Progenitor cell of endocrine pancreas (in vitro differentiated cells): ENCODE data around the gene CNIH1. TPM values are rescaled to one million over a fixed set of nuclear protein-coding genes. Genes with fewer than 3 reads are reported as not detected.

Experiments used
- DNase-seq: peaks from one replicate; pipeline ENCODE4 v3.0.0; 2021; ENCODE audit warnings: low spot score; ENCODE audit not compliant: unreplicated experiment
- H3K27ac Mint-ChIP-seq: 2 replicates; pipeline ENCODE4 v1.8.0; 2021; ENCODE audit warnings: mild to moderate bottlenecking, moderate library complexity, mixed read lengths
- H3K27me3 Mint-ChIP-seq: 2 replicates; pipeline ENCODE4 v1.8.0; 2021; ENCODE audit warnings: mixed read lengths
- H3K36me3 Mint-ChIP-seq: 2 replicates; pipeline ENCODE4 v1.8.0; 2022; ENCODE audit warnings: mixed read lengths; ENCODE audit not compliant: insufficient read depth
- H3K4me1 Mint-ChIP-seq: 2 replicates; pipeline ENCODE4 v1.8.0; 2021; ENCODE audit warnings: low read depth, mixed read lengths
- H3K4me3 Mint-ChIP-seq: 2 replicates; pipeline ENCODE4 v1.8.0; 2021; ENCODE audit warnings: low read depth, mild to moderate bottlenecking, moderate library complexity, mixed read lengths
- H3K9me3 Mint-ChIP-seq: 2 replicates; pipeline ENCODE4 v1.8.0; 2021; ENCODE audit warnings: low read depth, mixed read lengths
- CTCF ChIP-seq: fragments of 200-600 bp; sonication (generic); IDR thresholded peaks from one replicate; pipeline ENCODE4 v1.5.0; 2021; ENCODE audit warnings: antibody characterized with exemption, mild to moderate bottlenecking; ENCODE audit not compliant: unreplicated experiment
- total RNA-seq: library from RNA; stranded (reverse); gene quantifications from 2 replicates; pipeline ENCODE4 v1.2.1, GENCODE V29; 2021

Gene CNIH1
- total RNA-seq, 1 donor from 2014 or later = 106 TPM

GRCh38 chr14:54425537-54426274 is 15.5 kb downstream of the CNIH1 start:
- Mint-ChIP-seq H3K27ac (no peak overlapping the region), H3K9me3 (no peaks in the 10 kb centered on the region)

GRCh38 chr14:54425068-54425467 is 16.1 kb downstream of the CNIH1 start:
- no peak for DNase-seq
- H3K27me3 Mint-ChIP-seq = no peaks in the 10 kb centered on the region
- H3K4me1 Mint-ChIP-seq = peaks cover 19% of the 10 kb centered on the region
- no peak overlapping the region for H3K27ac Mint-ChIP-seq
- TF ChIP-seq CTCF = no peak
- H3K36me3 Mint-ChIP-seq = peaks cover 7% of the 10 kb centered on the region
- no peak overlapping the region for H3K4me3 Mint-ChIP-seq
- no peaks in the 10 kb centered on the region for H3K9me3 Mint-ChIP-seq

More at GRCh38 chr14:54425537-54426274, 15.5 kb downstream of the CNIH1 start:
- TF ChIP-seq CTCF = no peak
- peaks cover 17% of the 10 kb centered on the region for H3K4me1 Mint-ChIP-seq
- H3K4me3 Mint-ChIP-seq = no peak overlapping the region
- H3K27me3 Mint-ChIP-seq = no peaks in the 10 kb centered on the region
- H3K36me3 Mint-ChIP-seq = peaks cover 10% of the 10 kb centered on the region
- no peak for DNase-seq

GRCh38 chr14:54424479-54424901 is 16.7 kb downstream of the CNIH1 start:
- Mint-ChIP-seq H3K4me1 (peaks cover 19% of the 10 kb centered on the region), H3K27me3 (no peaks in the 10 kb centered on the region), H3K27ac (no peak overlapping the region), H3K9me3 (no peaks in the 10 kb centered on the region), H3K4me3 (no peak overlapping the region), H3K36me3 (peaks cover 7% of the 10 kb centered on the region)
- DNase-seq = no peak
- no peak for TF ChIP-seq CTCF

- DNase-seq = no peak
- Mint-ChIP-seq H3K4me1 (peaks cover 19% of the 10 kb centered on the region), H3K9me3 (no peaks in the 10 kb centered on the region), H3K27ac (no peak overlapping the region), H3K27me3 (no peaks in the 10 kb centered on the region), H3K36me3 (peaks cover 5% of the 10 kb centered on the region), H3K4me3 (no peak overlapping the region)
- no peak for TF ChIP-seq CTCF
Observed at GRCh38 chr14:54423991-54424390, 17.2 kb downstream of the CNIH1 start.

- Mint-ChIP-seq H3K9me3 (no peaks in the 10 kb centered on the region), H3K4me1 (peaks cover 14% of the 10 kb centered on the region), H3K27ac (peak overlapping the region; percentile 19), H3K4me3 (no peak overlapping the region), H3K36me3 (peaks cover 3% of the 10 kb centered on the region), H3K27me3 (no peaks in the 10 kb centered on the region)
- DNase-seq = no peak
- TF ChIP-seq CTCF = peak; percentile 59
Observed at GRCh38 chr14:54420478-54421142, 20.6 kb downstream of the CNIH1 start.
